H54 (cell line): ENCODE measurements around the gene MOB2.

Experiments used
- DNase-seq: peaks from one replicate; pipeline ENCODE4 v3.0.0; 2011; ENCODE audit warnings: low spot score, mixed read lengths; ENCODE audit not compliant: insufficient read length
- FAIRE-seq: peaks from 3 replicates; lab custom pipeline; 2011; peaks lifted over from hg19 to GRCh38; lab: Jason Lieb, UNC
- POLR2A ChIP-seq: IDR thresholded peaks from 2 replicates; pipeline ENCODE4 v1.6.1; 2011; ENCODE audit warnings: low read depth, mild to moderate bottlenecking, low read length

The MOB2 gene, protein sequence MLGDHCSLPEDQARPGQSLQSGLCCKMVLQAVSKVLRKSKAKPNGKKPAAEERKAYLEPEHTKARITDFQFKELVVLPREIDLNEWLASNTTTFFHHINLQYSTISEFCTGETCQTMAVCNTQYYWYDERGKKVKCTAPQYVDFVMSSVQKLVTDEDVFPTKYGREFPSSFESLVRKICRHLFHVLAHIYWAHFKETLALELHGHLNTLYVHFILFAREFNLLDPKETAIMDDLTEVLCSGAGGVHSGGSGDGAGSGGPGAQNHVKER

GRCh38 chr11:1486054-1486825, at the start of gene MOB2:
MOB2 (minus strand) TSS chr11:1486779; CDS start chr11:1486556, 223 bp downstream.
- no peak for TF ChIP-seq POLR2A
- FAIRE-seq (no peak), DNase-seq (no peak)

GRCh38 chr11:1534682-1535081, 48.1 kb upstream of the MOB2 start:
- no peak for FAIRE-seq
- DNase-seq, result no peak
- no peak for TF ChIP-seq POLR2A

GRCh38 chr11:1534171-1534570, 47.6 kb upstream of the MOB2 start:
- no peak for TF ChIP-seq POLR2A
- no peak for FAIRE-seq
- DNase-seq, result no peak

DNA sequence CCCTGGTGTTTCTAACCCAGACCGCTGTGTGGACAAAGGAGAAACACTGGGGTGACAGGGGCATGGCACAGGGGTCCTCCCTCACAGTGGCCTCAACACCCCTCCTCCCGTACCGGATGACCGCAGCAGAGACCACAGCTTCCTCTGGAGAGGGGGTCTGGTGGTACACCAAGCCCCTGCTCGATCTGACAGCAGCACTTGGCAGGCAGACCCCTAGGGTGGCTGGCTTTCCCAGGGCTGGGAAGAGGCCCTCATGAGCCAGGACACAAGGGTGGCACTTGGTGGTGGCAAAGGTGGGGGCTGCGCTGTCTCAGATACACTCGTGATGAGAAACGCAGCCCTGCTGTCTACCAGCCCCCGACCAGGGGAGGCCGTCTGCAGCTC, 46.8 kb upstream of the MOB2 start:
- DNase-seq, result no peak
- TF ChIP-seq POLR2A, result no peak
- FAIRE-seq, result no peak

DNA sequence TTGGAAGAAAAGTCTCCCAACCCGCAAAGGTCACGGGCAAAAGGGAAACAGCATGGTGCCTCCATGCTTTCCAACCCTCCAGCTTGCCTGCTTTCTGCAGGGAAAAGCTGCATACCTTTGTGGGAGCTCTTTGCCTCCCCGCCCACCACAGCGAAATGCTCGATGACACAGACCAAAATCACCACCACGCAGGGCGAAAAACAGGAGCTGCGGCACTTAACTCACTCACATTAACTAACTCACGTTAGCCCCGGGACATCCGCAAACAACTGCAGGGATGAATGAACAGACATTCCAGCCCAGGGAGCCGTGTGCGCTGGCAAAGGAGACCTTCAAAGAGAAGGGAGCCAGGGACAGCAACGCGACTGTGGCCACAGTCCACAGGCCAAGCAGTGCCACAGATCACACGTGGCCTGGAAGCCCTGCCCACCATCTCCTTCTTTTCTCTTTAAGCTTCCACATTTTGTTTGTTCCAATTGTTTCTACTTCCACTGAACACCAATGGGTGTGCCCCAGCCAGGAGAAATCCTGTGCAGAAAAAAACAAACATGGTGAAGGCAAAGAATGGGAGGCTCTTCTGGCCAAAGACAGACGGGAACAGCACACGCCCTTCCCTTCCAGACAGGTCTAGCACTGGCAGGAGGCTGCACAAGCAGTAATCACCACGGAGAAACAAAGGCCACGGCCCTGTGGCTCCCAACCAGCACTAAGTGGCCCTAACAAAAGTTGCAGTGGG, 46.2 kb upstream of the MOB2 start:
- DNase-seq (no peak), FAIRE-seq (no peak)
- no peak for TF ChIP-seq POLR2A

GRCh38 chr11:1532014-1532586, 45.5 kb upstream of the MOB2 start:
- no peak for FAIRE-seq
- TF ChIP-seq POLR2A, result no peak
- no peak for DNase-seq

GRCh38 chr11:1531449-1532013, 45.0 kb upstream of the MOB2 start:
- TF ChIP-seq POLR2A, result no peak
- no peak for DNase-seq
- no peak for FAIRE-seq

GRCh38 chr11:1530686-1531448, 44.3 kb upstream of the MOB2 start:
- DNase-seq (no peak), FAIRE-seq (no peak)
- no peak for TF ChIP-seq POLR2A

DNA sequence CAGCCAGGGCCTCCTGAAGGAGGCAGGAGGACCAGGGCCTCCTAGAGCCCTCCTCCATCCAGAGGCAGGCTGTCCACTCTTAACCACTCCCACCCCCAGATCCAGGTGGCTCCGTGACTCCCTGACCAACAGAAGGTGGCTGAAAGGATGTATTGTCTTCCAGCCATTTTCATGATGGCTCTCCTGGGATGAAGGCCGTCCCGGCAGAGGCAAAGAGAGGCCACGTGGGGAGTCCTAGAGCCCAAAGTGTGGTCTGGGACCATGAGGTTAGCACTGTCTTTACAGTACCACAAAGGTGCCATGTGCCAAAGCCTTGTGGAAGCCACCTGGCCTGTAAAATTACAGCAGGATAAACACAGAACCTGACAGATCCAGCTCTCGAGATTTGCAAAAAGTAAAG, 43.2 kb upstream of the MOB2 start:
- no peak for DNase-seq
- no peak for FAIRE-seq
- TF ChIP-seq POLR2A, result no peak

DNA sequence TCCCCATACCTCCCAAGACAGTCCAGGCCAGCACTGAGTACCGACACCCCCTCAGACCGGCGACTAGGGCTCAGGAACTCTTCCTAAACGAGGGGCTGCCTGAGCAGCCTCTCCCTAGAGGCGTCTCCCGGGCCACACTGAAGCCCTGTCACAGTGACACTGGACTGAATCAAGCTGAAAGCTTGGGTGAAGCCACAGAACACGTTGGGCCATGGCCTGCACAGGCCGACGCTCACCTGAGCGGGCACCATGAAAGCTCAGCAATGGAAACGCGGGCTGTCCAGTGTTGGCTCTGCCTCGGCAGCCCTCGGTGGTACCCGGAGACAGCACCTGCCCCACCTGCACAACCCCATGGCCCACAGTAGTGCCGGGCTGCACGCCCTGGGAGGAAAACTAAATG, 42.7 kb upstream of the MOB2 start:
- FAIRE-seq (no peak), DNase-seq (no peak)
- no peak for TF ChIP-seq POLR2A

DNA sequence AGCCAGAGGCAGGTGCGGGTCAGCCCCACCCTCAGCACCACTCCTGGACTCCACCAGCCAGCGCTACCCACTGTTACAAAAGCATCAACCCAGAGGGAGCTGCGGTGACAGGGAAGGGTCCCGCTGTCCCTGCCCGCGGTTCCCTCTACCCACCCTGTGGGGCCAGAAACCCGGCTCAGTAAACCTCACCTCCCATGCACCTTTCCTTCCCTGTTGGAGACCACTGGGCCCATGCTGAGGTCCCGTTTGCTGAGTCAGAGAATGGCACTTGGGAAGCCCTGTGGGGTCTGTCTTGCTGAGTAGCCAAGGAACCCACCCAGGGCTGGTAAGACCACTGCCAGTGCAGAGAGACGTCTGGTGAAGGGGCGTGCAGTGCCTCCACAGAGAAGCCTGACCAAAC, 42.1 kb upstream of the MOB2 start:
- FAIRE-seq, result no peak
- DNase-seq, result no peak
- no peak for TF ChIP-seq POLR2A

GRCh38 chr11:1526785-1527184, 40.2 kb upstream of the MOB2 start:
- TF ChIP-seq POLR2A, result no peak
- FAIRE-seq (no peak), DNase-seq (no peak)

DNA sequence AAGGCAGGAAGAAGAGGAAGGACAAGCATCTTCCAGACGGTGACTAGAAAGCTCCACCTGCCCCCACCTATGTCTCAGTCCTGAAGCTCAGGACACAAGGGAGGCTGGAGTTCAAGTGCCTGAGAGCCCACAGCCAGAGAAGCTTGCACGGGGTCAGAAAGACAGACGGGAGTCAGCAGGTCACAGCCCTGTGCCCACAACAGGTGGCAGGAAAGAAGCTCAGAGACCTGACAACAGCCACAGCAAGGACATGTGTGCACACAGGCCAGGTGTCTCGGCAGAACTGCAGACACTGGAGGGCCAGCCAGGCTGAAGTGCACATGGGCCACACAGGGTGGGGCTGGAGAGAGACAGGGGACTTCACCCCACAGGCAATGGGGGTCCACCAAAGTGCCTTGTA, 37.2 kb upstream of the MOB2 start:
- FAIRE-seq (no peak), DNase-seq (no peak)
- TF ChIP-seq POLR2A, result no peak
